Measurements from ENCODE around the gene MAP3K20. TPM values are rescaled to one million over a fixed set of nuclear protein-coding genes. Genes with fewer than 3 reads are reported as not detected.

Gene MAP3K20
- total RNA-seq, 1 donor from 2014 or later: 33.7 TPM

GRCh38 chr2:173311844-173312606, 236.4 kb downstream of the MAP3K20 start:
- H3K27ac Mint-ChIP-seq: no peak overlapping the region

More at GRCh38 chr2:173311844-173312606, 236.4 kb downstream of the MAP3K20 start:
- H3K4me1 Mint-ChIP-seq: no peaks in the 10 kb centered on the region
- no peak overlapping the region for H3K4me3 Mint-ChIP-seq
- no peak for TF ChIP-seq CTCF (IDR thresholded peaks at IDR 0.05; ENCODE audit: unreplicated experiment)
- no peak for DNase-seq (ENCODE audit: low spot score in 2 of 2, unreplicated experiment in 2 of 2)
- H3K27me3 Mint-ChIP-seq (ENCODE audit: low read depth): no peaks in the 10 kb centered on the region
- no peaks in the 10 kb centered on the region for H3K36me3 Mint-ChIP-seq
- peaks cover 19% of the 10 kb centered on the region for H3K9me3 Mint-ChIP-seq

All from mesothelial cell of epicardium (in vitro differentiated cells).